ENCODE measurements around the gene R3HDML.

Gene R3HDML

DNA sequence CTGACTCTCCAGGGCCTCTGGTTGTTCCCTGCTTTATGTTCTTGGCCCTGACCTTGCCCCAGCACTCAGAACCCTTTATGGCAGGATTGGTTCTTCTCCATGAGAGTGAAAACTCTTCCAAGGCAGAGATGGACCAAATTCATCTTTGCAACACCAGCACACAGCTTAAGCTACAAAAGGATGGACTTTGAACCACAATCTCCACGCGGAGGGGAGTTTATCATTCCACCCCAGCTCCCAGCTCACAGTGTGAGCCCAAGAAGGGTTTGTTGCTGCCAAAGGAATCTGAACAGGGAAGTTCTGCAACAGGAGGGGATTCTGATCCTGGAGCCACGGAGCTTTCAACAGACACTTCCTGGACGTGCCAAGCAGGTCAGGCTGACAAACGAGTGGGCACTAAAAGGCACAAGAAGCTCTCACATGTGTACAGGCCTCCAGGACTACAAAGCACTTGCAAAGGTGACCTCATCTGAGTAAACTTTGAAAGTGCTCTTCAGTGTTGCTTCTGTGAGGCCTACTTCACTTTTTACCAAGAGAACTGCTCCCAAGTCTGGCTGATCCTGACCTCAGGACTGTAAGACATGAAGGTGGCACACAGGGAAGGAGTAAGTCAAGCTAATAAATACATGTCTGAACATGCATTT is 34.7 kb upstream of the R3HDML start:
- Histone ChIP-seq H3K36me3 (ENCODE audit: control insufficient read depth in 1 of 2, insufficient read depth in 2 of 2, low read depth in 1 of 2, low read length in 2 of 2) (peaks cover 6 to 12% of the 10 kb centered on the region in 2 experiments), H3K4me3 (ENCODE audit: insufficient read depth in 1 of 2, low read depth in 1 of 2, low read length in 2 of 2) (no peak overlapping the region), H4K8ac (ENCODE audit: low read length) (no peak overlapping the region), H2BK15ac (ENCODE audit: low read depth, poor library complexity, severe bottlenecking) (no peak overlapping the region), H3K4ac (ENCODE audit: low read depth in 1 of 2, low read length in 2 of 2) (no peak overlapping the region), H2AK5ac (ENCODE audit: low read length, severe bottlenecking) (no peak overlapping the region), H4K91ac (ENCODE audit: low read length) (no peak overlapping the region), H3K27ac (ENCODE audit: low read length, poor library complexity, severe bottlenecking) (no peak overlapping the region), H2BK120ac (ENCODE audit: low read depth, low read length) (no peak overlapping the region), H2BK12ac (ENCODE audit: low read length in 2 of 2) (no peak overlapping the region), H3K27me3 (ENCODE audit: control insufficient read depth in 1 of 2, insufficient read depth in 1 of 2, low read length in 2 of 2) (no peaks in the 10 kb centered on the region), H3K23ac (ENCODE audit: low read length in 2 of 2) (no peak overlapping the region), H2BK5ac (ENCODE audit: low read depth, low read length, poor library complexity, severe bottlenecking) (no peak overlapping the region), H3K14ac (ENCODE audit: low read length in 2 of 2) (no peak overlapping the region), H3K4me1 (ENCODE audit: control insufficient read depth, insufficient read depth, low read depth, low read length) (no peaks in the 10 kb centered on the region), H2AFZ (ENCODE audit: low read depth, low read length) (no peak overlapping the region), H3K9ac (ENCODE audit: low read length) (no peak overlapping the region), H3K4me2 (ENCODE audit: low read length, poor library complexity, severe bottlenecking) (no peak overlapping the region), H3K9me3 (ENCODE audit: control insufficient read depth, low read length) (no peaks in the 10 kb centered on the region), H3K79me1 (replicated peaks; ENCODE audit: low read length, poor library complexity, severe bottlenecking) (peaks cover 6% of the 10 kb centered on the region), H3K18ac (ENCODE audit: low read depth in 1 of 2, low read length in 2 of 2) (no peak overlapping the region)
- DNase-seq = no peak
- WGBS = 72% methylated on average over 5 of the region's 5 CpGs

DNA sequence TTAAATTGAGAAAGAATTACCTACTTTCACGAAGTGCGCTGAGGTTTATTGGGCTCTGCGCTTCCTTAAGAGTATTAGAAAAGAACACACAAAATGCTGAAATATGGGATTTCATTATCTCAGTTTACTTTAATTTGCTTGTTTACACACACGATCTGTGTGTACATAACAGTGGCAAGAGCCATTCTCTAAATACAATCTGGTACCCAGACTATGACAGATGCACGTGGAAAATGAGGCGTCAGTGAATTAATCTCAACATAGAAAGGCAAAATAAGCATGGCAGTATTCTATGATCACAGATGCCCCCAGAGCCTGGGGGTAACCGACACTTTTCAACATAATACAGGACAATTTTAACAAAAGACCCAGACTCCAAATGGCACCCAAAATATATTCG is 34.1 kb upstream of the R3HDML start:
- WGBS = 86% methylated on average over 5 of the region's 8 CpGs
- Histone ChIP-seq H3K23ac (ENCODE audit: low read length in 2 of 2) (no peak overlapping the region), H3K27ac (ENCODE audit: low read length, poor library complexity, severe bottlenecking) (no peak overlapping the region), H3K79me1 (replicated peaks; ENCODE audit: low read length, poor library complexity, severe bottlenecking) (peaks cover 8% of the 10 kb centered on the region), H2BK120ac (ENCODE audit: low read depth, low read length) (no peak overlapping the region), H3K4me1 (ENCODE audit: control insufficient read depth, insufficient read depth, low read depth, low read length) (no peaks in the 10 kb centered on the region), H2BK5ac (ENCODE audit: low read depth, low read length, poor library complexity, severe bottlenecking) (no peak overlapping the region), H3K4ac (ENCODE audit: low read depth in 1 of 2, low read length in 2 of 2) (no peak overlapping the region), H2BK15ac (ENCODE audit: low read depth, poor library complexity, severe bottlenecking) (no peak overlapping the region), H2AFZ (ENCODE audit: low read depth, low read length) (no peak overlapping the region), H4K91ac (ENCODE audit: low read length) (no peak overlapping the region), H4K8ac (ENCODE audit: low read length) (no peak overlapping the region), H3K9me3 (ENCODE audit: control insufficient read depth, low read length) (no peaks in the 10 kb centered on the region), H3K36me3 (ENCODE audit: control insufficient read depth in 1 of 2, insufficient read depth in 2 of 2, low read depth in 1 of 2, low read length in 2 of 2) (peaks cover 6 to 12% of the 10 kb centered on the region in 2 experiments), H3K9ac (ENCODE audit: low read length) (no peak overlapping the region), H3K18ac (ENCODE audit: low read depth in 1 of 2, low read length in 2 of 2) (no peak overlapping the region), H2AK5ac (ENCODE audit: low read length, severe bottlenecking) (no peak overlapping the region), H3K14ac (ENCODE audit: low read length in 2 of 2) (no peak overlapping the region), H2BK12ac (ENCODE audit: low read length in 2 of 2) (no peak overlapping the region), H3K4me3 (ENCODE audit: insufficient read depth in 1 of 2, low read depth in 1 of 2, low read length in 2 of 2) (no peak overlapping the region), H3K27me3 (ENCODE audit: control insufficient read depth in 1 of 2, insufficient read depth in 1 of 2, low read length in 2 of 2) (no peaks in the 10 kb centered on the region), H3K4me2 (ENCODE audit: low read length, poor library complexity, severe bottlenecking) (no peak overlapping the region)
- no peak for DNase-seq

DNA sequence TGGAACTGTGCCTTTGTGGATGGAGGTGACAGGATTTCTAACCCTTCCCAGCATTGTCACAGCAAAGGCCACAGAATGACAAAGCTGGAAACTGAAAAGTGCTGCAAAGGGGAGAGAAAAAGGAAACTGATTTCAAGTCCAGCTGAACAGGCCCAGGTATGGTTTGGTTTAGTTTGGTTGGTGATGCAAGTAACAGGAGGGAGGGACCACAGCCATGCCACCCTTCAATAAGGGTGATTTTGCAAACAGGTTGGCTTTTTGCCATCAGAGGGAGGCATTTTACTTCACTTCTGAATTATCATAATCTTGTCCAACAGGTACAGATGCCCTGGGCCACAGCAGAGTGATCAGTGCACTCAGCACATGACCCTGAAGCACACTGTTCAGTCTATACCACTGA is 32.5 kb upstream of the R3HDML start:
- H2BK15ac ChIP-seq (ENCODE audit: low read depth, poor library complexity, severe bottlenecking) = no peak overlapping the region
- no peak overlapping the region for H3K23ac ChIP-seq (ENCODE audit: low read length in 2 of 2)
- no peak overlapping the region for H3K14ac ChIP-seq (ENCODE audit: low read length in 2 of 2)
- H2BK120ac ChIP-seq (ENCODE audit: low read depth, low read length) = no peak overlapping the region
- no peak overlapping the region for H2AFZ ChIP-seq (ENCODE audit: low read depth, low read length)
- H2BK12ac ChIP-seq (ENCODE audit: low read length in 2 of 2) = no peak overlapping the region
- no peak overlapping the region for H2BK5ac ChIP-seq (ENCODE audit: low read depth, low read length, poor library complexity, severe bottlenecking)
- no peak overlapping the region for H2AK5ac ChIP-seq (ENCODE audit: low read length, severe bottlenecking)
- no peaks in the 10 kb centered on the region for H3K27me3 ChIP-seq (ENCODE audit: control insufficient read depth in 1 of 2, insufficient read depth in 1 of 2, low read length in 2 of 2)
- peaks cover 13% of the 10 kb centered on the region for H3K79me1 ChIP-seq (replicated peaks; ENCODE audit: low read length, poor library complexity, severe bottlenecking)
- no peaks in the 10 kb centered on the region for H3K4me1 ChIP-seq (ENCODE audit: control insufficient read depth, insufficient read depth, low read depth, low read length)
- no peak overlapping the region for H3K9ac ChIP-seq (ENCODE audit: low read length)
- no peak overlapping the region for H3K18ac ChIP-seq (ENCODE audit: low read depth in 1 of 2, low read length in 2 of 2)
- peaks cover 6 to 12% of the 10 kb centered on the region in 2 experiments for H3K36me3 ChIP-seq (ENCODE audit: control insufficient read depth in 1 of 2, insufficient read depth in 2 of 2, low read depth in 1 of 2, low read length in 2 of 2)
- no peak overlapping the region for H3K4me3 ChIP-seq (ENCODE audit: insufficient read depth in 1 of 2, low read depth in 1 of 2, low read length in 2 of 2)
- H3K4me2 ChIP-seq (ENCODE audit: low read length, poor library complexity, severe bottlenecking) = no peak overlapping the region
- H3K9me3 ChIP-seq (ENCODE audit: control insufficient read depth, low read length) = no peaks in the 10 kb centered on the region
- no peak overlapping the region for H4K8ac ChIP-seq (ENCODE audit: low read length)
- no peak overlapping the region for H4K91ac ChIP-seq (ENCODE audit: low read length)
- H3K4ac ChIP-seq (ENCODE audit: low read depth in 1 of 2, low read length in 2 of 2) = no peak overlapping the region
- DNase-seq = no peak
- H3K27ac ChIP-seq (ENCODE audit: low read length, poor library complexity, severe bottlenecking) = no peak overlapping the region

GRCh38 chr20:44306927-44307326 is 29.9 kb upstream of the R3HDML start:
- Histone ChIP-seq H3K4ac (ENCODE audit: low read depth in 1 of 2, low read length in 2 of 2) (no peak overlapping the region), H4K8ac (ENCODE audit: low read length) (no peak overlapping the region)
- WGBS = 90% methylated on average over 8 of the region's 9 CpGs

More at GRCh38 chr20:44306927-44307326, 29.9 kb upstream of the R3HDML start:
- H2AFZ ChIP-seq (ENCODE audit: low read depth, low read length) = no peak overlapping the region
- H3K27me3 ChIP-seq (ENCODE audit: control insufficient read depth in 1 of 2, insufficient read depth in 1 of 2, low read length in 2 of 2) = no peaks in the 10 kb centered on the region
- no peaks in the 10 kb centered on the region for H3K9me3 ChIP-seq (ENCODE audit: control insufficient read depth, low read length)
- no peak overlapping the region for H3K9ac ChIP-seq (ENCODE audit: low read length)
- H3K36me3 ChIP-seq (ENCODE audit: control insufficient read depth in 1 of 2, insufficient read depth in 2 of 2, low read depth in 1 of 2, low read length in 2 of 2) = peaks cover 6 to 12% of the 10 kb centered on the region in 2 experiments
- H2BK12ac ChIP-seq (ENCODE audit: low read length in 2 of 2) = no peak overlapping the region
- no peak for DNase-seq
- H3K23ac ChIP-seq (ENCODE audit: low read length in 2 of 2) = no peak overlapping the region
- H4K91ac ChIP-seq (ENCODE audit: low read length) = no peak overlapping the region
- H3K18ac ChIP-seq (ENCODE audit: low read depth in 1 of 2, low read length in 2 of 2) = no peak overlapping the region
- no peak overlapping the region for H2BK120ac ChIP-seq (ENCODE audit: low read depth, low read length)
- no peak overlapping the region for H2BK15ac ChIP-seq (ENCODE audit: low read depth, poor library complexity, severe bottlenecking)
- H3K14ac ChIP-seq (ENCODE audit: low read length in 2 of 2) = no peak overlapping the region
- H3K4me3 ChIP-seq (ENCODE audit: insufficient read depth in 1 of 2, low read depth in 1 of 2, low read length in 2 of 2) = no peak overlapping the region
- H3K79me1 ChIP-seq (replicated peaks; ENCODE audit: low read length, poor library complexity, severe bottlenecking) = peaks cover 19% of the 10 kb centered on the region
- peaks cover 8% of the 10 kb centered on the region for H3K4me1 ChIP-seq (ENCODE audit: control insufficient read depth, insufficient read depth, low read depth, low read length)
- no peak overlapping the region for H3K27ac ChIP-seq (ENCODE audit: low read length, poor library complexity, severe bottlenecking)
- H2AK5ac ChIP-seq (ENCODE audit: low read length, severe bottlenecking) = no peak overlapping the region
- no peak overlapping the region for H2BK5ac ChIP-seq (ENCODE audit: low read depth, low read length, poor library complexity, severe bottlenecking)
- H3K4me2 ChIP-seq (ENCODE audit: low read length, poor library complexity, severe bottlenecking) = no peak overlapping the region
